GM18517 (cell line): ENCODE results near the gene ARHGAP6.

ENCODE experiments used
- ATAC-seq: cut with Tn5 transposase; IDR thresholded peaks from one replicate; pipeline ENCODE4 v1.9.1; 2021; ENCODE audit warnings: mild to moderate bottlenecking, moderate library complexity; ENCODE audit not compliant: unreplicated experiment

The ARHGAP6 gene

GRCh38 chrX:11336201-11336600 is 329.5 kb downstream of the ARHGAP6 start:
- no peak for ATAC-seq

GRCh38 chrX:11334165-11334564 is 331.6 kb downstream of the ARHGAP6 start:
- no peak for ATAC-seq

- ATAC-seq = no peak
These were observed 333.9 kb downstream of the ARHGAP6 start for GRCh38 chrX:11331788-11332187.

GRCh38 chrX:11329021-11329420 is 336.7 kb downstream of the ARHGAP6 start:
- ATAC-seq = no peak

- ATAC-seq = no peak
These were observed 337.6 kb downstream of the ARHGAP6 start for GRCh38 chrX:11328134-11328533.

GRCh38 chrX:11321986-11322385 is 343.7 kb downstream of the ARHGAP6 start:
- no peak for ATAC-seq

- no peak for ATAC-seq
These were observed 345.8 kb downstream of the ARHGAP6 start for GRCh38 chrX:11319806-11320520.

- ATAC-seq = no peak
These were observed 354.0 kb downstream of the ARHGAP6 start for GRCh38 chrX:11311706-11312105.

GRCh38 chrX:11309220-11309619 is 356.5 kb downstream of the ARHGAP6 start:
- ATAC-seq = no peak

GRCh38 chrX:11305641-11306040 is 360.1 kb downstream of the ARHGAP6 start:
- ATAC-seq = no peak

GRCh38 chrX:11304829-11305228 is 360.9 kb downstream of the ARHGAP6 start:
- ATAC-seq = no peak

GRCh38 chrX:11298600-11298999 is 367.1 kb downstream of the ARHGAP6 start:
- ATAC-seq = no peak

GRCh38 chrX:11296051-11296450 is 369.7 kb downstream of the ARHGAP6 start:
- no peak for ATAC-seq

GRCh38 chrX:11293113-11293512 is 372.6 kb downstream of the ARHGAP6 start, which contains the start of gene AMELX:
AMELX (plus strand) TSS chrX:11293413; CDS start chrX:11294789, 1,376 bp downstream.
- ATAC-seq = no peak

- ATAC-seq = no peak
These were observed 375.2 kb downstream of the ARHGAP6 start for GRCh38 chrX:11290416-11291102.

- ATAC-seq = no peak
These were observed 378.2 kb downstream of the ARHGAP6 start for GRCh38 chrX:11287505-11287904.

GRCh38 chrX:11285651-11286050 is 380.1 kb downstream of the ARHGAP6 start:
- ATAC-seq = no peak

- ATAC-seq = no peak
These were observed 383.7 kb downstream of the ARHGAP6 start for GRCh38 chrX:11282043-11282442.

GRCh38 chrX:11273544-11273943 is 392.2 kb downstream of the ARHGAP6 start:
- ATAC-seq = no peak

- ATAC-seq = no peak
These were observed 392.9 kb downstream of the ARHGAP6 start for GRCh38 chrX:11272863-11273262.

GRCh38 chrX:11272290-11272689 is 393.4 kb downstream of the ARHGAP6 start:
- no peak for ATAC-seq

- ATAC-seq = no peak
These were observed 395.7 kb downstream of the ARHGAP6 start for GRCh38 chrX:11269996-11270395.
